OCI-LY7 (cell line): ENCODE results near the gene SNAP47. TPM values are rescaled to one million over a fixed set of nuclear protein-coding genes. Genes with fewer than 3 reads are reported as not detected.

Experiments used
- BruUV-seq: library from RNA; stranded (reverse); fragments of 400-500 nt; replicated peaks from 2 replicates; lab custom pipeline; 2021; lab: Mats Ljungman, UMichigan
- CTCF ChIA-PET: fragments of 300-600 bp; sonication (Branson Sonifier 250); formaldehyde crosslinking; loops from one replicate; lab custom pipeline; 2022; ENCODE audit warnings: antibody characterized with exemption; ENCODE audit not compliant: unreplicated experiment; lab: Charles Lee
- POLR2A ChIA-PET: fragments of 300-600 bp; sonication (Branson Sonifier 250); formaldehyde crosslinking; loops from one replicate; lab custom pipeline; 2022; ENCODE audit warnings: antibody characterized with exemption; lab: Charles Lee
- DNase-seq: peaks from one replicate; pipeline ENCODE4 v3.0.0-alpha.2; 2015; ENCODE audit warnings: low spot score
- H2AFZ ChIP-seq: fragments of 200-600 bp; sonication (generic), shearing (Covaris generic); 2 replicates; pipeline ENCODE4 v1.6.1; 2014; ENCODE audit warnings: mild to moderate bottlenecking, antibody characterized with exemption, low read length, moderate library complexity
- H3K27ac ChIP-seq: fragments of 200-600 bp; sonication (generic); 2 replicates; pipeline ENCODE4 v1.5.1; 2014; ENCODE audit warnings: mixed run types, low read depth, mild to moderate bottlenecking, moderate library complexity, low read length, inconsistent platforms; ENCODE audit not compliant: poor library complexity, severe bottlenecking
- H3K36me3 ChIP-seq: fragments of 200-600 bp; sonication (generic); 2 replicates; pipeline ENCODE4 v1.6.1; 2014; ENCODE audit warnings: mild to moderate bottlenecking, antibody characterized with exemption, low read length, moderate library complexity, mixed read lengths; ENCODE audit not compliant: insufficient read depth
- H3K4me1 ChIP-seq: fragments of 200-600 bp; sonication (generic); 2 replicates; pipeline ENCODE4 v1.5.1; 2014; ENCODE audit warnings: mild to moderate bottlenecking, low read length; ENCODE audit not compliant: insufficient read depth, poor library complexity, severe bottlenecking
- H3K4me2 ChIP-seq: fragments of 200-600 bp; sonication (generic); 2 replicates; pipeline ENCODE4 v1.6.1; 2014; ENCODE audit warnings: mild to moderate bottlenecking, low read length
- H3K4me3 ChIP-seq: fragments of 200-600 bp; sonication (generic); 2 replicates; pipeline ENCODE4 v1.5.1; 2014; ENCODE audit warnings: mild to moderate bottlenecking, low read depth, low read length; ENCODE audit not compliant: poor library complexity, severe bottlenecking
- H3K79me2 ChIP-seq: fragments of 200-600 bp; sonication (generic); 2 replicates; pipeline ENCODE4 v1.6.1; 2016; ENCODE audit warnings: low read depth, mild to moderate bottlenecking, low read length, moderate library complexity, mixed read lengths; ENCODE audit not compliant: insufficient read depth
- H3K9me2 ChIP-seq: fragments of 200-600 bp; sonication (generic); 2 replicates; pipeline ENCODE4 v1.6.1; 2016; ENCODE audit warnings: mild to moderate bottlenecking, low read length, mixed read lengths; ENCODE audit not compliant: insufficient read depth
- H3K9me3 ChIP-seq: fragments of 200-600 bp; sonication (generic); 2 replicates; pipeline ENCODE4 v1.6.1; 2014; ENCODE audit warnings: mild to moderate bottlenecking, mixed run types, low read length, mixed read lengths
- H4K20me1 ChIP-seq: fragments of 200-600 bp; sonication (generic); 2 replicates; pipeline ENCODE4 v1.6.1; 2014; ENCODE audit warnings: mild to moderate bottlenecking, antibody characterized with exemption, low read length, moderate library complexity, mixed read lengths; ENCODE audit not compliant: insufficient read depth
- EZH2phosphoT487 ChIP-seq: fragments of 200-600 bp; sonication (generic); IDR thresholded peaks from 2 replicates; pipeline ENCODE4 v1.6.1; 2018; ENCODE audit warnings: low read depth, borderline replicate concordance, mild to moderate bottlenecking, mixed run types, antibody characterized with exemption, low read length, moderate library complexity, mixed read lengths
- intact Hi-C: fragments of 100-400 bp; cut with micrococcal nuclease; formaldehyde crosslinking; loops from one replicate; pipeline ENCODE4 v1.10.0; 2022; ENCODE audit not compliant: unreplicated experiment
- total RNA-seq, 2 experiments: library from RNA; depleted of rRNA in 1 of 2; stranded (reverse); fragments of >200 nt in 1 of 2; shearing (Covaris generic) in 1 of 2; gene quantifications; 2 replicates each; pipeline ENCODE4 v1.2.3, GENCODE V29; 2014 to 2022
- TF ChIP-seq, protein P1 (sequence below): fragments of 200-600 bp; sonication (generic); conservative IDR thresholded peaks from 2 replicates; pipeline ENCODE4 v1.5.1; 2014; ENCODE audit warnings: mild to moderate bottlenecking, antibody characterized with exemption, low read length, moderate library complexity, mixed read lengths

The SNAP47 gene
- total RNA-seq, 2 experiments from 2014 or later, result 29.8 to 44.2 TPM

GRCh38 chr1:227789084-227790033 lies 54.1 kb downstream of the SNAP47 start:
- no peak overlapping the region for H2AFZ ChIP-seq
- intact Hi-C loops, result loop anchor here (5.0 kb wide), 3 partner anchors 62 to 378 kb away; partner anchors contain the start of genes ARF1 and IBA57
- no peak for TF ChIP-seq EZH2phosphoT487
- TF ChIP-seq, protein P1, sequence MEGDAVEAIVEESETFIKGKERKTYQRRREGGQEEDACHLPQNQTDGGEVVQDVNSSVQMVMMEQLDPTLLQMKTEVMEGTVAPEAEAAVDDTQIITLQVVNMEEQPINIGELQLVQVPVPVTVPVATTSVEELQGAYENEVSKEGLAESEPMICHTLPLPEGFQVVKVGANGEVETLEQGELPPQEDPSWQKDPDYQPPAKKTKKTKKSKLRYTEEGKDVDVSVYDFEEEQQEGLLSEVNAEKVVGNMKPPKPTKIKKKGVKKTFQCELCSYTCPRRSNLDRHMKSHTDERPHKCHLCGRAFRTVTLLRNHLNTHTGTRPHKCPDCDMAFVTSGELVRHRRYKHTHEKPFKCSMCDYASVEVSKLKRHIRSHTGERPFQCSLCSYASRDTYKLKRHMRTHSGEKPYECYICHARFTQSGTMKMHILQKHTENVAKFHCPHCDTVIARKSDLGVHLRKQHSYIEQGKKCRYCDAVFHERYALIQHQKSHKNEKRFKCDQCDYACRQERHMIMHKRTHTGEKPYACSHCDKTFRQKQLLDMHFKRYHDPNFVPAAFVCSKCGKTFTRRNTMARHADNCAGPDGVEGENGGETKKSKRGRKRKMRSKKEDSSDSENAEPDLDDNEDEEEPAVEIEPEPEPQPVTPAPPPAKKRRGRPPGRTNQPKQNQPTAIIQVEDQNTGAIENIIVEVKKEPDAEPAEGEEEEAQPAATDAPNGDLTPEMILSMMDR, result no peak
- no peaks in the 10 kb centered on the region for H3K79me2 ChIP-seq
- H3K4me2 ChIP-seq, result peak overlapping the region; percentile 59; the same call in 1 of the 2 replicates
- H4K20me1 ChIP-seq, result no peaks in the 10 kb centered on the region
- H3K9me3 ChIP-seq, result no peaks in the 10 kb centered on the region
- ChIA-PET POLR2A (no interaction called here), CTCF (interaction anchor here (0.5 kb wide), 1 partner anchor 165 kb away, joined by 8 read pairs; no protein-coding TSS in a partner anchor)
- H3K36me3 ChIP-seq, result no peaks in the 10 kb centered on the region
- no TSS peak for BruUV-seq
- peaks cover 6% of the 10 kb centered on the region for H3K4me1 ChIP-seq
- DNase-seq, result no peak
- H3K9me2 ChIP-seq, result no peaks in the 10 kb centered on the region
- no peak overlapping the region for H3K4me3 ChIP-seq
- H3K27ac ChIP-seq, result no peak overlapping the region

GRCh38 chr1:227790034-227790400 lies 54.8 kb downstream of the SNAP47 start:
- no peaks in the 10 kb centered on the region for H3K9me3 ChIP-seq
- CTCF ChIA-PET, result interaction anchor here (0.5 kb wide), 1 partner anchor 164 kb away, joined by 8 read pairs; no protein-coding TSS in a partner anchor
- H3K4me1 ChIP-seq, result peaks cover 6% of the 10 kb centered on the region
- no peak overlapping the region for H3K27ac ChIP-seq
- intact Hi-C loops, result no loop called here
- H3K79me2 ChIP-seq, result no peaks in the 10 kb centered on the region
- H3K36me3 ChIP-seq, result no peaks in the 10 kb centered on the region
- POLR2A ChIA-PET, result no interaction called here
- no peak for DNase-seq
- TF ChIP-seq, protein P1, result no peak
- TF ChIP-seq EZH2phosphoT487, result no peak
- no peak overlapping the region for H3K4me3 ChIP-seq
- H3K9me2 ChIP-seq, result no peaks in the 10 kb centered on the region
- H3K4me2 ChIP-seq, result no peak overlapping the region
- no TSS peak for BruUV-seq
- no peaks in the 10 kb centered on the region for H4K20me1 ChIP-seq
- H2AFZ ChIP-seq, result no peak overlapping the region
